B cell (primary cell): ENCODE measurements around the gene MYH11. TPM values are rescaled to one million over a fixed set of nuclear protein-coding genes. Genes with fewer than 3 reads are reported as not detected.

ENCODE experiments used
- ATAC-seq: fragments of 200-7000 bp; cut with Tn5 transposase; one replicate; pipeline ENCODE4 v1.10.0; 2021; ENCODE audit warnings: low read depth, mild to moderate bottlenecking, moderate number of reproducible peaks, moderate library complexity
- CTCF ChIA-PET: fragments of 350-600 bp; sonication (Branson Sonifier 250); formaldehyde crosslinking; loops from one replicate; lab custom pipeline; 2021; ENCODE audit warnings: antibody characterized with exemption, inconsistent platforms; lab: Charles Lee
- POLR2A ChIA-PET: fragments of 350-600 bp; sonication (Branson Sonifier 250); formaldehyde crosslinking; loops from one replicate; lab custom pipeline; 2021; ENCODE audit warnings: antibody characterized with exemption; lab: Charles Lee
- DNase-seq: peaks from one replicate; pipeline ENCODE4 v3.0.0; 2013
- H2AFZ ChIP-seq: 2 replicates; pipeline ENCODE4 v1.6.1; 2012; ENCODE audit warnings: mild to moderate bottlenecking, low read depth, low read length; ENCODE audit not compliant: insufficient read depth, poor library complexity, severe bottlenecking
- H3K27ac ChIP-seq, 2 donors: 1 replicate in 1 of 2; 2 replicates in 1 of 2; pipeline ENCODE4 v1.5.1; 2012 to 2013; ENCODE audit warnings: low read length in 2 of 2, mild to moderate bottlenecking in 2 of 2, moderate library complexity in 1 of 2
- H3K27me3 ChIP-seq, 4 experiments: fragments of 200-600 bp in 1 of 4; sonication (generic) in 1 of 4; replicated peaks in 1 of 4; 1 replicate in 2 of 4; 2 replicates in 2 of 4; pipeline versions ENCODE4 v1.6.1 to v1.7.0; 2013 to 2016; ENCODE audit warnings: low read length in 3 of 4, mild to moderate bottlenecking in 2 of 4, mixed read lengths in 1 of 4, moderate library complexity in 1 of 4; ENCODE audit not compliant: insufficient read depth in 4 of 4, control insufficient read depth in 3 of 4; ENCODE audit errors: control extremely low read depth in 1 of 4
- H3K36me3 ChIP-seq, 2 experiments: replicated peaks in 1 of 2; 1 replicate in 1 of 2; 2 replicates in 1 of 2; pipeline versions ENCODE4 v1.6.1 to v1.7.1; 2013; ENCODE audit warnings: low read length in 1 of 2; ENCODE audit not compliant: insufficient read depth in 2 of 2, control insufficient read depth in 1 of 2; ENCODE audit errors: control extremely low read depth in 1 of 2, extremely low read depth in 1 of 2
- H3K4me1 ChIP-seq, 2 donors: fragments of 200-600 bp in 1 of 2; sonication (generic) in 1 of 2; 1 replicate in 1 of 2; 2 replicates in 1 of 2; pipeline versions ENCODE4 v1.5.1 to v1.6.1; 2013 to 2017; ENCODE audit warnings: low read length in 2 of 2; ENCODE audit not compliant: control insufficient read depth in 2 of 2, insufficient read depth in 2 of 2
- H3K4me2 ChIP-seq: replicated peaks from 2 replicates; pipeline ENCODE3; 2012; ENCODE audit warnings: mild to moderate bottlenecking, low read depth, low read length; ENCODE audit not compliant: poor library complexity, severe bottlenecking
- H3K4me3 ChIP-seq, 5 experiments: fragments of 200-600 bp in 1 of 5; sonication (generic) in 1 of 5; 1 replicate in 3 of 5; 2 replicates in 2 of 5; pipeline versions ENCODE4 v1.5.1 to v1.7.0; 2011 to 2016; ENCODE audit warnings: low read length in 4 of 5, mild to moderate bottlenecking in 4 of 5, low read depth in 2 of 5, control low read depth in 1 of 5, moderate library complexity in 1 of 5; ENCODE audit not compliant: insufficient read depth in 1 of 5; ENCODE audit errors: control extremely low read depth in 1 of 5, extremely low read depth in 1 of 5
- H3K79me2 ChIP-seq: fragments of 200-600 bp; sonication (generic); one replicate; pipeline ENCODE4 v1.6.0; 2016; ENCODE audit warnings: low read length; ENCODE audit not compliant: control insufficient read depth, insufficient read depth
- H3K9ac ChIP-seq: fragments of 200-600 bp; sonication (generic); 2 replicates; pipeline ENCODE4 v1.6.1; 2017; ENCODE audit warnings: mild to moderate bottlenecking, low read length, moderate library complexity
- H3K9me3 ChIP-seq, 3 donors: one replicate each; pipeline versions ENCODE4 v1.6.1 to v1.7.1; 2013; ENCODE audit warnings: low read length in 2 of 3; ENCODE audit not compliant: control insufficient read depth in 2 of 3, insufficient read depth in 1 of 3; ENCODE audit errors: control extremely low read depth in 1 of 3
- H4K20me1 ChIP-seq: 2 replicates; pipeline ENCODE4 v1.6.0; 2012; ENCODE audit warnings: mild to moderate bottlenecking, low read length; ENCODE audit not compliant: insufficient read depth, control insufficient read depth, poor library complexity, severe bottlenecking
- H3K27ac Mint-ChIP-seq: one replicate; pipeline ENCODE4 v1.8.0; 2021; ENCODE audit warnings: mixed read lengths
- H3K27me3 Mint-ChIP-seq: one replicate; pipeline ENCODE4 v1.8.0; 2021; ENCODE audit warnings: mixed read lengths
- H3K4me1 Mint-ChIP-seq: one replicate; pipeline ENCODE4 v1.8.0; 2021; ENCODE audit warnings: mixed read lengths
- H3K4me3 Mint-ChIP-seq: one replicate; pipeline ENCODE4 v1.8.0; 2021; ENCODE audit warnings: mixed read lengths
- H3K9me3 Mint-ChIP-seq: one replicate; pipeline ENCODE4 v1.8.0; 2022; ENCODE audit warnings: mixed read lengths; ENCODE audit not compliant: insufficient read depth
- EZH2 ChIP-seq: IDR thresholded peaks from 2 replicates; pipeline ENCODE4 v1.6.1; 2012; ENCODE audit warnings: borderline replicate concordance, low read depth, mild to moderate bottlenecking, moderate library complexity, low read length; ENCODE audit not compliant: insufficient read depth, poor library complexity, severe bottlenecking
- WGBS: methylation state at CpG from one replicate; pipeline ENCODE4 v1.1.5; 2013; ENCODE audit warnings: missing lambda C conversion rate; ENCODE audit not compliant: insufficient coverage; 5-methylcytosine and 5-hydroxymethylcytosine counted together
- intact Hi-C: fragments of 100-400 bp; cut with micrococcal nuclease; formaldehyde crosslinking; loops from one replicate; pipeline ENCODE4 v1.10.0; 2022
- polyA plus RNA-seq: library from polyadenylated mRNA; depleted of rRNA; stranded (reverse); fragments of >200 nt; gene quantifications from 2 replicates; pipeline ENCODE4 v1.2.3, GENCODE V29; 2012
- total RNA-seq, 2 donors: library from RNA; stranded (reverse); fragments of 120-200 nt in 1 of 2; gene quantifications; 1 replicate in 1 of 2; 2 replicates in 1 of 2; pipeline versions ENCODE4 v1.2.3 to v1.2.4, GENCODE V29; 2013 to 2022
- TF ChIP-seq, protein P1 (sequence below): fragments of 200-600 bp; IDR thresholded peaks from one replicate; pipeline ENCODE4 v1.8.0; 2022; ENCODE audit warnings: antibody characterized with exemption, mild to moderate bottlenecking

The MYH11 gene
- total and polyA plus RNA-seq, 2 donors (not counting 1 experiment from before 2014, with no cell fraction given) = 0.05 to 0.16 TPM

DNA sequence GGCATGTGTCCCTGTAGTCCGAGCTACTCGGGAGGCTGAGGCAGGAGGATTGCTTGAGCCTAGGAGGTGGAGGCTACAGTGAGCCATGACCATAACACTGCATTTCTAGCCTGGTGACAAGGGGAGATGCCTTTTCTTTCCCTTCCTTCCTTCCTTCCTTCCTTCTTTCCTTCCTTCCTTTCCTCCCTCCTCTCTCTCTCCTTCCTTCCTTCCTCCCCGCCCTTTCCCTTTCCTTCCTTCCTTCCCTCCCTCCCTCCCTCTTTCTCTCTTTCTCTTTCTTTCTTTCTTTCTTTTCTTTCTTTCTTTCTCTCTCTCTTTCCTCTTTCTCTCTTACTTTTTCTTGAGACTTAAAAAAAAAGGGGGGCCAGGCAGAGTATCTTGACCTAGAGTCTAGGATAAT lies 34.7 kb upstream of the MYH11 start:
- H3K4me1 ChIP-seq = peaks cover 14 to 16% of the 10 kb centered on the region in 2 donors
- H3K4me1 Mint-ChIP-seq = peaks cover 18% of the 10 kb centered on the region
- no peak for TF ChIP-seq EZH2
- TF ChIP-seq, protein P1, sequence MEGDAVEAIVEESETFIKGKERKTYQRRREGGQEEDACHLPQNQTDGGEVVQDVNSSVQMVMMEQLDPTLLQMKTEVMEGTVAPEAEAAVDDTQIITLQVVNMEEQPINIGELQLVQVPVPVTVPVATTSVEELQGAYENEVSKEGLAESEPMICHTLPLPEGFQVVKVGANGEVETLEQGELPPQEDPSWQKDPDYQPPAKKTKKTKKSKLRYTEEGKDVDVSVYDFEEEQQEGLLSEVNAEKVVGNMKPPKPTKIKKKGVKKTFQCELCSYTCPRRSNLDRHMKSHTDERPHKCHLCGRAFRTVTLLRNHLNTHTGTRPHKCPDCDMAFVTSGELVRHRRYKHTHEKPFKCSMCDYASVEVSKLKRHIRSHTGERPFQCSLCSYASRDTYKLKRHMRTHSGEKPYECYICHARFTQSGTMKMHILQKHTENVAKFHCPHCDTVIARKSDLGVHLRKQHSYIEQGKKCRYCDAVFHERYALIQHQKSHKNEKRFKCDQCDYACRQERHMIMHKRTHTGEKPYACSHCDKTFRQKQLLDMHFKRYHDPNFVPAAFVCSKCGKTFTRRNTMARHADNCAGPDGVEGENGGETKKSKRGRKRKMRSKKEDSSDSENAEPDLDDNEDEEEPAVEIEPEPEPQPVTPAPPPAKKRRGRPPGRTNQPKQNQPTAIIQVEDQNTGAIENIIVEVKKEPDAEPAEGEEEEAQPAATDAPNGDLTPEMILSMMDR = no peak
- H3K79me2 ChIP-seq = peaks cover 19% of the 10 kb centered on the region
- H3K36me3 ChIP-seq = no peaks in the 10 kb centered on the region
- no peak overlapping the region for H3K4me3 ChIP-seq
- peaks cover under 1% of the 10 kb centered on the region for H4K20me1 ChIP-seq
- no peak overlapping the region for H3K9ac ChIP-seq
- H3K4me3 Mint-ChIP-seq = no peak overlapping the region
- H3K9me3 ChIP-seq = no peaks in the 10 kb centered on the region
- intact Hi-C loops = no loop called here
- no peak overlapping the region for H2AFZ ChIP-seq
- H3K27ac Mint-ChIP-seq = no peak overlapping the region
- H3K9me3 Mint-ChIP-seq = no peaks in the 10 kb centered on the region
- CTCF ChIA-PET = no interaction called here
- no peak for DNase-seq
- H3K27me3 ChIP-seq = no peaks in the 10 kb centered on the region
- no peak for ATAC-seq
- H3K27ac ChIP-seq = no peak overlapping the region
- H3K4me2 ChIP-seq = no peak overlapping the region
- POLR2A ChIA-PET = interaction anchor here (0.7 kb wide), 1 partner anchor 200 kb away, joined by 3 read pairs; no protein-coding TSS in a partner anchor
- no peaks in the 10 kb centered on the region for H3K27me3 Mint-ChIP-seq
- 100% methylated on average over 3 of the region's 3 CpGs for WGBS
